ENCODE data around the gene SS18L1.

DNA sequence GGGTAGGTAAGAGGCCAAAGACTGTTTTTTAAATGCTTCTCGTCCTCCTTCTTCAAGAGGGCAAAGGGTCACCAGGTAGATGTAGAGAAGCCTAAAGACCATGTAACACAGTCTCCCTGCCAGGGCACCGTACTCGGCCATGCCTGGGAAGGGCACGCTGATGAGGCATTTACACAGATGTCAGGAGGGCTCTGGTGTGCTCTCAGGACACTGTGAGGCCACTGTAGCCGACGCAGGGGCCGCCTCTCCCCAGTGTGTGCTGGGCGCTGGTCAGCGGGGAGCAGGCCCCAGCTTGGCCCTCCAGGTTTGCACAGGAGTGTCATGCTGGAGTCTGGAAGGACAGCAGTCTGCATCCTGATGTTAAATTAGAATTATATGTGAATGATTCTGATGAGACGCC, 32.1 kb downstream of the SS18L1 start:
- TF ChIP-seq POLR2AphosphoS5 (IDR thresholded peaks at IDR 0.05; ENCODE audit: borderline replicate concordance, low read depth, low read length) (no peak), EZH2 (IDR thresholded peaks at IDR 0.05) (no peak)

Data from SK-N-MC (cell line).